Chondrocyte (in vitro differentiated cells): ENCODE results near the gene RPS14. TPM values are rescaled to one million over a fixed set of nuclear protein-coding genes. Genes with fewer than 3 reads are reported as not detected.

Experiments
- DNase-seq: peaks from one replicate; pipeline ENCODE4 v3.0.0; 2021; ENCODE audit warnings: mixed read lengths, low spot score
- H3K27ac Mint-ChIP-seq: one replicate; pipeline ENCODE4 v1.8.0; 2021; ENCODE audit warnings: mild to moderate bottlenecking, moderate library complexity, mixed read lengths; ENCODE audit not compliant: unreplicated experiment
- H3K27me3 Mint-ChIP-seq: 2 replicates; pipeline ENCODE4 v1.8.0; 2021; ENCODE audit warnings: low read depth, mixed read lengths
- H3K36me3 Mint-ChIP-seq: 2 replicates; pipeline ENCODE4 v1.8.0; 2021; ENCODE audit warnings: low read depth, mixed read lengths
- H3K4me1 Mint-ChIP-seq: 2 replicates; pipeline ENCODE4 v1.8.0; 2021; ENCODE audit warnings: low read depth, mild to moderate bottlenecking, mixed read lengths
- H3K4me3 Mint-ChIP-seq: one replicate; pipeline ENCODE4 v1.8.0; 2021; ENCODE audit warnings: mild to moderate bottlenecking, moderate library complexity, mixed read lengths; ENCODE audit not compliant: unreplicated experiment
- H3K9me3 Mint-ChIP-seq: 2 replicates; pipeline ENCODE4 v1.8.0; 2021; ENCODE audit warnings: low read depth, mixed read lengths
- total RNA-seq: library from RNA; stranded (reverse); gene quantifications from 3 replicates; pipeline ENCODE4 v1.2.1, GENCODE V29; 2021
- TF ChIP-seq, protein P1 (sequence below): fragments of 200-600 bp; sonication (generic); IDR thresholded peaks from 2 replicates; pipeline ENCODE4 v1.5.0; 2021; ENCODE audit warnings: antibody characterized with exemption, mild to moderate bottlenecking, moderate library complexity

The RPS14 gene
- total RNA-seq, 1 donor from 2014 or later, result 1,121 TPM

GRCh38 chr5:150393096-150393645 lies 56.4 kb downstream of the RPS14 start:
- Mint-ChIP-seq H3K27me3 (no peaks in the 10 kb centered on the region), H3K4me3 (no peak overlapping the region), H3K4me1 (peaks cover 2% of the 10 kb centered on the region), H3K36me3 (peaks cover 27% of the 10 kb centered on the region), H3K9me3 (no peaks in the 10 kb centered on the region), H3K27ac (no peak overlapping the region)
- DNase-seq, result no peak
- TF ChIP-seq, protein P1, sequence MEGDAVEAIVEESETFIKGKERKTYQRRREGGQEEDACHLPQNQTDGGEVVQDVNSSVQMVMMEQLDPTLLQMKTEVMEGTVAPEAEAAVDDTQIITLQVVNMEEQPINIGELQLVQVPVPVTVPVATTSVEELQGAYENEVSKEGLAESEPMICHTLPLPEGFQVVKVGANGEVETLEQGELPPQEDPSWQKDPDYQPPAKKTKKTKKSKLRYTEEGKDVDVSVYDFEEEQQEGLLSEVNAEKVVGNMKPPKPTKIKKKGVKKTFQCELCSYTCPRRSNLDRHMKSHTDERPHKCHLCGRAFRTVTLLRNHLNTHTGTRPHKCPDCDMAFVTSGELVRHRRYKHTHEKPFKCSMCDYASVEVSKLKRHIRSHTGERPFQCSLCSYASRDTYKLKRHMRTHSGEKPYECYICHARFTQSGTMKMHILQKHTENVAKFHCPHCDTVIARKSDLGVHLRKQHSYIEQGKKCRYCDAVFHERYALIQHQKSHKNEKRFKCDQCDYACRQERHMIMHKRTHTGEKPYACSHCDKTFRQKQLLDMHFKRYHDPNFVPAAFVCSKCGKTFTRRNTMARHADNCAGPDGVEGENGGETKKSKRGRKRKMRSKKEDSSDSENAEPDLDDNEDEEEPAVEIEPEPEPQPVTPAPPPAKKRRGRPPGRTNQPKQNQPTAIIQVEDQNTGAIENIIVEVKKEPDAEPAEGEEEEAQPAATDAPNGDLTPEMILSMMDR, result no peak

- Mint-ChIP-seq H3K27ac (no peak overlapping the region), H3K4me1 (no peaks in the 10 kb centered on the region), H3K4me3 (no peak overlapping the region), H3K9me3 (no peaks in the 10 kb centered on the region), H3K27me3 (no peaks in the 10 kb centered on the region), H3K36me3 (peaks cover 26% of the 10 kb centered on the region)
- no peak for DNase-seq
- TF ChIP-seq, protein P1, result no peak
Measured at GRCh38 chr5:150392680-150393079, 56.9 kb downstream of the RPS14 start.

Other genes starting within 250 kb of the RPS14 start
- gene CAMK2A, start 160.0 kb downstream of the RPS14 start, total RNA-seq, result 0.24 TPM in 1 of 3 replicates, not detected in the others
- 1.9 to 2.4 TPM (median 2.4 TPM) in 3 replicates for gene ARSI, start 146.8 kb downstream of the RPS14 start, total RNA-seq
- 19.0 to 24.6 TPM (median 20.8 TPM) in 3 replicates for gene TCOF1, start 92.0 kb downstream of the RPS14 start, total RNA-seq
- not detected in 3 replicates for gene CD74, start 36.8 kb downstream of the RPS14 start, total RNA-seq
- 223 to 229 TPM (median 228 TPM) in 3 replicates for gene NDST1, start 58.4 kb upstream of the RPS14 start, total RNA-seq
- 156 to 198 TPM (median 195 TPM) in 3 replicates for gene SYNPO, start 190.9 kb upstream of the RPS14 start, total RNA-seq
- 1.9 to 3.3 TPM (median 2.0 TPM) in 3 replicates for gene MYOZ3, start 211.5 kb upstream of the RPS14 start, total RNA-seq